ENCODE results near the gene MUSTN1. TPM values are rescaled to one million over a fixed set of nuclear protein-coding genes. Genes with fewer than 3 reads are reported as not detected.

MUSTN1 gene
- total RNA-seq, 1 donor from 2014 or later: 2.4 TPM

- DNase-seq (ENCODE audit: low spot score): no peak
Observed at GRCh38 chr3:52809662-52810377, 25.0 kb downstream of the MUSTN1 start.

- DNase-seq (ENCODE audit: low spot score): no peak
Observed at GRCh38 chr3:52809149-52809548, 25.7 kb downstream of the MUSTN1 start.

- no peak for DNase-seq (ENCODE audit: low spot score)
Observed at GRCh38 chr3:52805270-52806039, 29.4 kb downstream of the MUSTN1 start.

- DNase-seq (ENCODE audit: low spot score): no peak
Observed at GRCh38 chr3:52801839-52802238, 33.0 kb downstream of the MUSTN1 start.

GRCh38 chr3:52800079-52800478 is 34.7 kb downstream of the MUSTN1 start:
- no peak for DNase-seq (ENCODE audit: low spot score)

GRCh38 chr3:52798978-52799476 is 35.8 kb downstream of the MUSTN1 start:
- no peak for DNase-seq (ENCODE audit: low spot score)

GRCh38 chr3:52798376-52798977 is 36.3 kb downstream of the MUSTN1 start:
- no peak for DNase-seq (ENCODE audit: low spot score)

- no peak for DNase-seq (ENCODE audit: low spot score)
Observed at GRCh38 chr3:52796411-52796810, 38.4 kb downstream of the MUSTN1 start.

- DNase-seq (ENCODE audit: low spot score): no peak
Observed at GRCh38 chr3:52795298-52795900, 39.4 kb downstream of the MUSTN1 start.

- DNase-seq (ENCODE audit: low spot score): no peak
Observed at GRCh38 chr3:52794612-52795099, 40.2 kb downstream of the MUSTN1 start, which contains the start of gene ITIH3. ITIH3 (plus strand) TSS chr3:52794796; CDS start chr3:52794804, 8 bp downstream.

GRCh38 chr3:52793702-52794611 is 40.9 kb downstream of the MUSTN1 start:
- DNase-seq (ENCODE audit: low spot score): no peak

- DNase-seq (ENCODE audit: low spot score): no peak
Observed at GRCh38 chr3:52792961-52793695, 41.7 kb downstream of the MUSTN1 start.

GRCh38 chr3:52792413-52792812 is 42.4 kb downstream of the MUSTN1 start:
- DNase-seq (ENCODE audit: low spot score): no peak

GRCh38 chr3:52791928-52792327 is 42.9 kb downstream of the MUSTN1 start:
- DNase-seq (ENCODE audit: low spot score): no peak

- no peak for DNase-seq (ENCODE audit: low spot score)
Observed at GRCh38 chr3:52791366-52791765, 43.5 kb downstream of the MUSTN1 start.

GRCh38 chr3:52790741-52791140 is 44.1 kb downstream of the MUSTN1 start:
- no peak for DNase-seq (ENCODE audit: low spot score)

- no peak for DNase-seq (ENCODE audit: low spot score)
Observed at GRCh38 chr3:52790337-52790736, 44.5 kb downstream of the MUSTN1 start.

GRCh38 chr3:52789746-52790040 is 45.1 kb downstream of the MUSTN1 start:
- DNase-seq (ENCODE audit: low spot score): no peak

GRCh38 chr3:52788890-52789745 is 45.7 kb downstream of the MUSTN1 start:
- DNase-seq (ENCODE audit: low spot score): no peak

Measured in mesenteric fat pad (tissue), 1 donor.